Measurements from ENCODE around the gene PEAK1.

DNA sequence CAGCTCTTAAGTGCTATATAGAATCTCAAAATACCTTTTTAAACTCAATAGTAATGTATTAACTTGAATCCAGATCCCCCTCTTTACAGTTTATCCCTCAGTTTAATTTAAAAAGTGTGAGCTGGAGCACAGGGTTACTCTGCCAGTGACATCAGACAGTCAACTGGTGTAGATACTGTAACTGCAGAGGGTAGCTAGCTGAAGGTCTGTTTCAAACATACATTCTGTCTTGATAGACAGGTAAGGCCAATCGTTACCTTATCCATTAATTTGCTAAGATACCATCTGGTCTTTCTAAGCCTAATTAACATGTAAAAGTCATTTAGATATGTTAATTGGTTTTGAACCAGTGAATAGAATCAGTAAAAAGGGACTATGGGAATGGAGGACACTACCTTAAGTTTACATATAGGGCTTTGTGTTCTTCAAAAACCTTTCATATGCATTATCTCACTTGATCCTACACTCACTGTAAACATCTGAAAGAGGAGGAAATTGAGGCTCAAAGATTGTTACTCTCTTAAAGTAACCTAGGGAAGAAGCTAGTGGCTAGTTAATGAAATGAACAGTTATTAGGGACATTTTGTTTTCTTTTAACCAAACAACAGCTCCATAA lies 289.5 kb downstream of the PEAK1 start:
- TF ChIP-seq, protein P1, sequence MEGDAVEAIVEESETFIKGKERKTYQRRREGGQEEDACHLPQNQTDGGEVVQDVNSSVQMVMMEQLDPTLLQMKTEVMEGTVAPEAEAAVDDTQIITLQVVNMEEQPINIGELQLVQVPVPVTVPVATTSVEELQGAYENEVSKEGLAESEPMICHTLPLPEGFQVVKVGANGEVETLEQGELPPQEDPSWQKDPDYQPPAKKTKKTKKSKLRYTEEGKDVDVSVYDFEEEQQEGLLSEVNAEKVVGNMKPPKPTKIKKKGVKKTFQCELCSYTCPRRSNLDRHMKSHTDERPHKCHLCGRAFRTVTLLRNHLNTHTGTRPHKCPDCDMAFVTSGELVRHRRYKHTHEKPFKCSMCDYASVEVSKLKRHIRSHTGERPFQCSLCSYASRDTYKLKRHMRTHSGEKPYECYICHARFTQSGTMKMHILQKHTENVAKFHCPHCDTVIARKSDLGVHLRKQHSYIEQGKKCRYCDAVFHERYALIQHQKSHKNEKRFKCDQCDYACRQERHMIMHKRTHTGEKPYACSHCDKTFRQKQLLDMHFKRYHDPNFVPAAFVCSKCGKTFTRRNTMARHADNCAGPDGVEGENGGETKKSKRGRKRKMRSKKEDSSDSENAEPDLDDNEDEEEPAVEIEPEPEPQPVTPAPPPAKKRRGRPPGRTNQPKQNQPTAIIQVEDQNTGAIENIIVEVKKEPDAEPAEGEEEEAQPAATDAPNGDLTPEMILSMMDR (conservative IDR thresholded peaks at IDR 0.05 in 1 of 2, IDR thresholded peaks at IDR 0.05 in 1 of 2; ENCODE audit: low read depth in 1 of 2, low read length in 2 of 2), result no peak
- TF ChIP-seq EZH2 (IDR thresholded peaks at IDR 0.05; ENCODE audit: low read length, missing control alignments), result no peak

Data from fibroblast of lung (primary cell).